Measurements from ENCODE around the gene FAM222A.

GRCh38 chr12:109695961-109696461 is 17.6 kb upstream of the FAM222A start:
- no peak for TF ChIP-seq POLR2A (IDR thresholded peaks at IDR 0.05; ENCODE audit: low read length)
- TF ChIP-seq GATA1 (IDR thresholded peaks at IDR 0.05; ENCODE audit: low read depth, low read length): no peak

Data from erythroblast (primary cell).